ENCODE data around the gene ST7.

DNA sequence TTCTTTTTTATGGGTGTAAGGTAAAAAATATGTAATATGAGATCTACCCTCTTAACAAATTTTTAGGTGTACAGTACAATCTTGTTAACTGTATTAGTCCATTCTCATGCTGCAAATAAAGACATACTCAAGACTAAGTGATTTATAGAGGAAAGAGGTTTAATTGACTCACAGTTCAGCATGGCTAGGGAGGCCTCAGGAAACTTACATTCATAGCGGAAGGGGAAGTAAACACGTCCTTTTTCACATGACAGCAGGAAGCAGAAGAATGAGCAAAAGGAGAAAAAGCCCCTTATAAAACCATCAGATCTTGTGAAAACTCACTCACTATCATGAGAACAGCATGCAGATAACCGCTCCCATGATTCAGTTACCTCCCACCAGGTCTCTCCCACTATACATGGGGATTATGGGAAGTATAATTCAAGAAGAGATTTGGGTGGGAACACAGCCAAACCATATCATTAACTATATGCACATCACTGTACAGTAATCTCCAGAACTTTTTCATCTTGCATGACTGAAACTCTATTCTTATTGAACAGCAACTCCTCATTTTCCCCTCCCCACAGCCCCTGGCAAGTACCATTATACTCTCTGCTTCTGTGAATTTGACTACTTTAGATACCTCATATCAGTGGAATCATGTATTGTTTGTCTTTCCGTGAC, 242.2 kb downstream of the ST7 start:
- TF ChIP-seq L3MBTL2 (conservative IDR thresholded peaks at IDR 0.05) (no peak), FOXM1 (IDR thresholded peaks at IDR 0.05; ENCODE audit: borderline replicate concordance) (no peak), ELF4 (IDR thresholded peaks at IDR 0.05) (no peak), FOXK2 (IDR thresholded peaks at IDR 0.05) (no peak), SP1 (IDR thresholded peaks at IDR 0.05) (no peak), SUZ12 (IDR thresholded peaks at IDR 0.05) (no peak), BHLHE40 (IDR thresholded peaks at IDR 0.05; ENCODE audit: borderline replicate concordance) (no peak), LEF1 (IDR thresholded peaks at IDR 0.05; ENCODE audit: borderline replicate concordance) (no peak), TARDBP (IDR thresholded peaks at IDR 0.05) (no peak), HDGF (IDR thresholded peaks at IDR 0.05; ENCODE audit: borderline replicate concordance) (no peak), ARNT (IDR thresholded peaks at IDR 0.05) (no peak)

Data from HEK293T (cell line).